H9 (cell line): Measurements from ENCODE around the gene TLK1. TPM values are rescaled to one million over a fixed set of nuclear protein-coding genes. Genes with fewer than 3 reads are reported as not detected.

ENCODE experiments used
- DNase-seq: peaks from one replicate; pipeline ENCODE4 v3.0.0-alpha.2; 2017
- H2AFZ ChIP-seq: one replicate; pipeline ENCODE4 v1.6.1; 2013; ENCODE audit warnings: mild to moderate bottlenecking, low read length, control low read depth, moderate library complexity
- H2AK5ac ChIP-seq: 2 replicates; pipeline ENCODE4 v1.6.1; 2013; ENCODE audit warnings: low read length, control low read depth, mixed read lengths; ENCODE audit not compliant: insufficient read length
- H2BK120ac ChIP-seq: one replicate; pipeline ENCODE4 v1.6.1; 2013; ENCODE audit warnings: low read depth, mild to moderate bottlenecking, low read length, control low read depth, inconsistent platforms; ENCODE audit not compliant: poor library complexity, severe bottlenecking
- H2BK12ac ChIP-seq: 2 replicates; pipeline ENCODE4 v1.6.1; 2013; ENCODE audit warnings: low read length, control low read depth, mixed read lengths, low read depth; ENCODE audit not compliant: insufficient read length
- H2BK15ac ChIP-seq: 2 replicates; pipeline ENCODE4 v1.6.1; 2013; ENCODE audit warnings: low read depth, low read length, control low read depth
- H2BK20ac ChIP-seq: one replicate; pipeline ENCODE4 v1.6.1; 2013; ENCODE audit warnings: low read depth, mild to moderate bottlenecking, low read length, control low read depth, inconsistent platforms; ENCODE audit not compliant: poor library complexity, severe bottlenecking
- H2BK5ac ChIP-seq: 2 replicates; pipeline ENCODE4 v1.6.1; 2013; ENCODE audit warnings: low read length, control low read depth, mixed read lengths; ENCODE audit not compliant: insufficient read length
- H3K14ac ChIP-seq: 2 replicates; pipeline ENCODE4 v1.6.1; 2013; ENCODE audit warnings: low read length, control low read depth; ENCODE audit not compliant: insufficient read depth
- H3K18ac ChIP-seq: 2 replicates; pipeline ENCODE4 v1.6.1; 2013; ENCODE audit warnings: low read depth, mild to moderate bottlenecking, mixed read lengths, low read length, control low read depth; ENCODE audit not compliant: insufficient read length
- H3K23ac ChIP-seq: 2 replicates; pipeline ENCODE4 v1.6.1; 2013; ENCODE audit warnings: low read length, control low read depth, mixed read lengths, low read depth; ENCODE audit not compliant: insufficient read length
- H3K23me2 ChIP-seq: 2 replicates; pipeline ENCODE4 v1.6.1; 2013; ENCODE audit warnings: low read depth, mild to moderate bottlenecking, mixed read lengths, low read length, control low read depth; ENCODE audit not compliant: insufficient read length, poor library complexity, severe bottlenecking
- H3K27ac ChIP-seq: 2 replicates; pipeline ENCODE4 v1.5.1; 2013; ENCODE audit warnings: low read length, control low read depth, mixed read lengths, low read depth; ENCODE audit not compliant: insufficient read length
- H3K27me3 ChIP-seq: 2 replicates; pipeline ENCODE4 v1.6.1; 2013; ENCODE audit warnings: low read length, control low read depth, inconsistent platforms; ENCODE audit not compliant: insufficient read depth
- H3K4ac ChIP-seq: 2 replicates; pipeline ENCODE4 v1.6.1; 2013; ENCODE audit warnings: low read depth, mild to moderate bottlenecking, control low read depth, inconsistent platforms, low read length, moderate library complexity
- H3K4me1 ChIP-seq: 2 replicates; pipeline ENCODE4 v1.6.1; 2013; ENCODE audit warnings: low read length, control low read depth, inconsistent platforms; ENCODE audit not compliant: insufficient read depth
- H3K4me2 ChIP-seq: 2 replicates; pipeline ENCODE4 v1.6.1; 2013; ENCODE audit warnings: low read length, control low read depth, mixed read lengths; ENCODE audit not compliant: insufficient read length, insufficient read depth
- H3K56ac ChIP-seq: 2 replicates; pipeline ENCODE4 v1.6.1; 2013; ENCODE audit warnings: low read depth, mild to moderate bottlenecking, mixed read lengths, low read length, control low read depth; ENCODE audit not compliant: insufficient read length
- H3K79me1 ChIP-seq: 2 replicates; pipeline ENCODE4 v1.6.1; 2013; ENCODE audit warnings: low read depth, mild to moderate bottlenecking, moderate library complexity, low read length, control low read depth, inconsistent platforms; ENCODE audit not compliant: insufficient read depth, poor library complexity, severe bottlenecking
- H3K79me2 ChIP-seq: 2 replicates; pipeline ENCODE4 v1.6.1; 2013; ENCODE audit warnings: low read length, control low read depth, inconsistent platforms; ENCODE audit not compliant: insufficient read depth
- H3K9ac ChIP-seq: 2 replicates; pipeline ENCODE4 v1.6.1; 2013; ENCODE audit warnings: low read length, control low read depth, mixed read lengths; ENCODE audit not compliant: insufficient read length; ENCODE audit errors: extremely low read depth
- H3K9me3 ChIP-seq: one replicate; pipeline ENCODE4 v1.6.1; 2013; ENCODE audit warnings: low read depth, low read length, inconsistent platforms; ENCODE audit not compliant: control insufficient read depth
- H3T11ph ChIP-seq: one replicate; pipeline ENCODE4 v1.6.1; 2013; ENCODE audit warnings: mild to moderate bottlenecking, low read length, control low read depth, inconsistent platforms
- H4K20me1 ChIP-seq: one replicate; pipeline ENCODE4 v1.6.1; 2013; ENCODE audit not compliant: control insufficient read depth, insufficient read length, insufficient read depth
- H4K5ac ChIP-seq: 2 replicates; pipeline ENCODE4 v1.6.1; 2013; ENCODE audit warnings: low read depth, mild to moderate bottlenecking, mixed read lengths, low read length, control low read depth; ENCODE audit not compliant: insufficient read length
- H4K8ac ChIP-seq: replicated peaks from 2 replicates; pipeline ENCODE4 v1.6.1; 2013; ENCODE audit warnings: low read length, control low read depth, mixed read lengths, low read depth; ENCODE audit not compliant: insufficient read length
- H4K91ac ChIP-seq: 2 replicates; pipeline ENCODE4 v1.6.1; 2013; ENCODE audit warnings: low read depth, mild to moderate bottlenecking, moderate library complexity, mixed read lengths, low read length, control low read depth; ENCODE audit not compliant: insufficient read length
- H3K27ac Mint-ChIP-seq, 3 experiments: 2 replicates in 2 of 3; 3 replicates in 1 of 3; pipeline ENCODE4 v1.8.0; 2020 to 2021; ENCODE audit warnings: mixed read lengths in 3 of 3, mild to moderate bottlenecking in 1 of 3, moderate library complexity in 1 of 3
- H3K27me3 Mint-ChIP-seq: 2 replicates; pipeline ENCODE4 v1.8.0; 2021; ENCODE audit warnings: low read depth, mild to moderate bottlenecking, moderate library complexity, mixed read lengths
- H3K36me3 Mint-ChIP-seq, 3 experiments: 2 replicates in 2 of 3; 3 replicates in 1 of 3; pipeline ENCODE4 v1.8.0; 2020 to 2021; ENCODE audit warnings: low read depth in 3 of 3, mixed read lengths in 3 of 3; ENCODE audit not compliant: insufficient read depth in 1 of 3
- H3K4me1 Mint-ChIP-seq, 2 experiments: 2 replicates each; pipeline ENCODE4 v1.8.0; 2020; ENCODE audit warnings: mixed read lengths in 2 of 2
- H3K4me3 Mint-ChIP-seq, 2 experiments: 2 replicates in 1 of 2; 3 replicates in 1 of 2; pipeline ENCODE4 v1.8.0; 2020 to 2021; ENCODE audit warnings: mild to moderate bottlenecking in 2 of 2, mixed read lengths in 2 of 2, moderate library complexity in 1 of 2
- H3K9me3 Mint-ChIP-seq, 2 experiments: 2 replicates in 1 of 2; 3 replicates in 1 of 2; pipeline ENCODE4 v1.8.0; 2020; ENCODE audit warnings: mild to moderate bottlenecking in 2 of 2, mixed read lengths in 2 of 2, moderate library complexity in 1 of 2
- WGBS: extraction: QIAGEN DNeasy Blood & Tissue Kit; methylation state at CpG from one replicate; pipeline ENCODE4 v1.1.7; 2013; ENCODE audit warnings: missing lambda C conversion rate, low lambda C conversion rate, mixed read lengths; ENCODE audit not compliant: insufficient read length; ENCODE audit errors: extremely low coverage; 5-methylcytosine and 5-hydroxymethylcytosine counted together
- total RNA-seq: library from RNA; stranded (reverse); gene quantifications from 2 replicates; pipeline ENCODE4 v1.2.1, GENCODE V29; 2021
- TF ChIP-seq, protein P1 (sequence below): fragments of 200-600 bp; sonication (generic); conservative IDR thresholded peaks from 3 replicates; pipeline ENCODE4 v1.8.0; 2021; ENCODE audit warnings: antibody characterized with exemption, mild to moderate bottlenecking

The TLK1 gene
- total RNA-seq, 1 experiment from 2014 or later: 112 TPM

DNA sequence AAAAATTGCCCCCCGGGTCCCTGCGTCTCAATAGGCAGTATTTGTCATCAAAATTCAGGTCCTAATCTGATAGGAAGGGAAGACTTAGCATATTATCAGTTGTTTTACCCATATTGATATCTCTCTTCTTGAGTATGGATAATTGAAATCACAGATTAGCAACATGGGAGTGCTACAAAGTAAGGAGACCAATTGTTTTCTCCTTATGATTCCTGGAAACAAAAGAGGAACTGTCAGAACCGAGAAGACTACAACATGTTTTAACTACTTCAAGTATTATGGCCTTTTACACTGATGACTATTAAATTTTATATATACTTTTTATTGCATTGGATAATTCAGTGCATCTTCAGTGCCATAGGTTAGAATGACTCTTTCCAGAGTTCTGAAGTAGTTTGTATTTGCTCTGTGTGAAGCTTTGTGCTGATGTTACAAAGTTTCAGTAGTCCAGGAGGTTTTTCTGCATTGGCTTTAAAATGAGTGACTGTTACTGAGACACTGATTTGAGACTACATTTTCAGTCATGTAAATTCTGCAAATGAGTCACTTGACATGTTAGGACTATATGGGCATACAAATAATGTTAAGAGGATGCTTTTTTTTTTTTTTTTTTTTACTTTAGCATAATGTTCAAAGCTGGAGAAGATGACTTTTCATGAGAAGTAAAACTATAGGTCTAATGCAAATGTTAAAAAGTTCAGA, 19.7 kb upstream of the TLK1 start:
- H3K27ac Mint-ChIP-seq: peak overlapping the region in 1 of 3 experiments; percentile 17; a peak in 1 of 7 replicates
- Histone ChIP-seq H2AFZ (no peak overlapping the region), H3K27ac (no peak overlapping the region), H2BK20ac (no peak overlapping the region), H3K4me2 (no peak overlapping the region), H3K23ac (no peak overlapping the region), H2AK5ac (no peak overlapping the region), H3K79me2 (no peaks in the 10 kb centered on the region), H3T11ph (no peak overlapping the region), H3K9ac (no peak overlapping the region), H3K18ac (no peak overlapping the region), H2BK5ac (no peak overlapping the region), H2BK12ac (no peak overlapping the region), H3K56ac (no peak overlapping the region), H3K4ac (no peak overlapping the region), H3K4me1 (0 out of 2 replicates have a peak, but pooled peaks cover 3% of the 10 kb centered on the region), H3K9me3 (no peaks in the 10 kb centered on the region), H2BK120ac (no peak overlapping the region), H4K8ac (no peak overlapping the region), H4K5ac (no peak overlapping the region), H4K91ac (no peak overlapping the region), H3K79me1 (no peaks in the 10 kb centered on the region), H4K20me1 (no peaks in the 10 kb centered on the region), H2BK15ac (no peak overlapping the region), H3K14ac (no peak overlapping the region), H3K23me2 (no peaks in the 10 kb centered on the region), H3K27me3 (no peaks in the 10 kb centered on the region)
- whole genome bisulfite sequencing: no CpG with 5 or more reads among the region's 3 CpGs
- DNase-seq: no peak
- no peak overlapping the region for H3K4me3 Mint-ChIP-seq
- no peaks in the 10 kb centered on the region for H3K27me3 Mint-ChIP-seq
- H3K36me3 Mint-ChIP-seq: no peaks in the 10 kb centered on the region
- TF ChIP-seq, protein P1, sequence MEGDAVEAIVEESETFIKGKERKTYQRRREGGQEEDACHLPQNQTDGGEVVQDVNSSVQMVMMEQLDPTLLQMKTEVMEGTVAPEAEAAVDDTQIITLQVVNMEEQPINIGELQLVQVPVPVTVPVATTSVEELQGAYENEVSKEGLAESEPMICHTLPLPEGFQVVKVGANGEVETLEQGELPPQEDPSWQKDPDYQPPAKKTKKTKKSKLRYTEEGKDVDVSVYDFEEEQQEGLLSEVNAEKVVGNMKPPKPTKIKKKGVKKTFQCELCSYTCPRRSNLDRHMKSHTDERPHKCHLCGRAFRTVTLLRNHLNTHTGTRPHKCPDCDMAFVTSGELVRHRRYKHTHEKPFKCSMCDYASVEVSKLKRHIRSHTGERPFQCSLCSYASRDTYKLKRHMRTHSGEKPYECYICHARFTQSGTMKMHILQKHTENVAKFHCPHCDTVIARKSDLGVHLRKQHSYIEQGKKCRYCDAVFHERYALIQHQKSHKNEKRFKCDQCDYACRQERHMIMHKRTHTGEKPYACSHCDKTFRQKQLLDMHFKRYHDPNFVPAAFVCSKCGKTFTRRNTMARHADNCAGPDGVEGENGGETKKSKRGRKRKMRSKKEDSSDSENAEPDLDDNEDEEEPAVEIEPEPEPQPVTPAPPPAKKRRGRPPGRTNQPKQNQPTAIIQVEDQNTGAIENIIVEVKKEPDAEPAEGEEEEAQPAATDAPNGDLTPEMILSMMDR: no peak
- H3K9me3 Mint-ChIP-seq: no peaks in the 10 kb centered on the region
- peaks cover 11 to 14% of the 10 kb centered on the region in 2 experiments for H3K4me1 Mint-ChIP-seq
